Forelimb muscle (tissue), 1 donor: Measurements from ENCODE around the gene HAND1. TPM values are rescaled to one million over a fixed set of nuclear protein-coding genes. Genes with fewer than 3 reads are reported as not detected.
"Not testable (repeated sequence)": the region's sequence is repeated elsewhere in the genome, so short reads cannot be mapped to it uniquely, and the experiment has no call there.

Source experiments
- DNase-seq: peaks from one replicate; pipeline ENCODE4 v3.0.0-alpha.2; 2013; ENCODE audit warnings: low read depth
- polyA plus RNA-seq: library from polyadenylated mRNA; unstranded; fragments of 120-200 nt; gene quantifications from one replicate; pipeline ENCODE4 v1.2.1, GENCODE V29; 2013; ENCODE audit not compliant: insufficient read length

HAND1 gene
- polyA plus RNA-seq: not detected

GRCh38 chr5:154478224-154478565, at the start of gene HAND1:
Gene HAND1, minus strand, starts transcription at chr5:154478227. Its CDS starts 219 bp downstream, at chr5:154478008.
- DNase-seq: no peak

GRCh38 chr5:154526231-154527226, 48.5 kb upstream of the HAND1 start:
- DNase-seq: no peak

GRCh38 chr5:154524859-154525258, 46.8 kb upstream of the HAND1 start:
- DNase-seq: no peak

- no peak for DNase-seq
Measured at GRCh38 chr5:154524181-154524580, 46.2 kb upstream of the HAND1 start.

GRCh38 chr5:154523709-154524108, 45.7 kb upstream of the HAND1 start:
- no peak for DNase-seq

DNA sequence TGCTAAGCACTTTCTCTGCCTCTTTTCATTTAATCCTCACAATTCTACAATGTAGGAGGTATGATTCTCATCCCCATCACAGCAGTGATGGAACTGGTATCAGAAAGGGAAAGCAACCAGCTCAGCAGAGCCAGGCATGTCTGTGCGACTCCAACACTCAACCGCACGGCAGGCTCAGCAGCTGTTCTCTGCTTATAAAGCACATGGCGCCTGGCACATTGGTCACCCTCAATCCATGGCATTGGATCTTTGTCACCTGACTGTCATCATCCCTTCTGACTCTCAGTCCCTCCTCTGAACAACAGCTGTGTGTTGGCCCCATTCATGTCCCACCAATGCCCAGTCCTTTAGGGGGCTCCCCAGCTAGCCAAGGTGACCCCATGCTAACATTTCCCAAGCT, 45.1 kb upstream of the HAND1 start:
- no peak for DNase-seq

DNA sequence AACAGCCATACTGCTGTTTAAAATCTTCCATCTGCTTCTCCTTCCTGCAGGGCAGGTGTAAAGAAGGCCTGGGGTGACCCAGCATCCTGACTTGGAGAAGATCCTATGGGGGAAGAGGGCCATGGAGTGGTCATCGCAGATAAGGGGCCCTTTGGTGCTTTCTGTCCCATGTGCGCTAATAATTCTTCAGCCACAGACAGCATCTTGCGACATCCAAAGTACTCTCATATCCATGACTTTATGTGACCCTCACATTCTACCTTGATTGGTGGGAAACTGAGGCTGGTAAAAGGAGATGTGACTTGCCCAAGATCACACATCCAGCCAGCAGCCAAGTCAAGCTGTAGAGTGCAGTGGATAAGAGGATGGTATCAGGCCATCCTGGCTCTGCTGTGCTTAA, 44.3 kb upstream of the HAND1 start:
- no peak for DNase-seq

DNA sequence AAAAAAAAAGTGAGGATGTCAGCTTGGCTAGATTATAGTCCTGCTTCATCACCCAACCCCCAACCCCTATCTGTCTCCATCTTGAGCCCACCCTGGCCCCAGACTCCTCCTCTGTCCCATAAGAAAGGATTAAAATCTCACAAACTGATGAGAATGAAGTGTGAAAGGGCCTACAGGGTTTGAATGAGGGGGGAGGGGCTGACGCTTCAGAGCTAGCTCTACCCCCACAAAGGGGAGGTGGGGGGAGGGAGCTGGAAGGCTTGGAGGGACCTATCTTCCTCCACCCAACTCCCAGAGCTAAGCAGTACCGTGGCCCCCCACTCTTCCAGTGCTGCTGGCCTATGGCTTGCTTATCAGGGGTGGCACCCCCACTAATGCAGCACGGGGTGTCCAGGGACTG, 43.7 kb upstream of the HAND1 start:
- DNase-seq: no peak

- no peak for DNase-seq
Measured at GRCh38 chr5:154520861-154521453, 42.9 kb upstream of the HAND1 start.

- no peak for DNase-seq
Measured at GRCh38 chr5:154519359-154519758, 41.3 kb upstream of the HAND1 start.

DNA sequence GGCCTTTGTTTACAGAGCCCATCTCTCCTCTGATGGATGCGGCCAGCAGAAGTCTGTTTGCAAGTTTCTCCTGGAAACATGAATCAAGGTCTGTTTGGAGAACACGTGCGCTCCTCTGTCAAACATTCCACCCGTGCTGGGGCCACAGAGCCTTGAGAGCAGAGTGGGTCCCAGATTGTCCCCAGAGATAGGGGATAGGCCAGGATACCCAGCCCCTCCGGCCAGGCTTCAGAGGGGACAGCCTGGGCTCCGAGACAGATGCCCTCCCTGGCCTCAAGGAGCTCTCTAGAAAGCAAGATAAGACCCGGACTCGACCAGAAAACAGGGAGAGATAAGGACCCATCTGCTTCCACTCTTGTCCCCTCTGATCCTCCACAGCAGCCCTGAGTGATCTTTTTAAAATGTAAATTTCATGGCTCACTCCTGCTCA, 40.4 kb upstream of the HAND1 start:
- DNase-seq: no peak

- no peak for DNase-seq
Measured at GRCh38 chr5:154517810-154518437, 39.9 kb upstream of the HAND1 start.

- DNase-seq: no peak
Measured at GRCh38 chr5:154517181-154517580, 39.2 kb upstream of the HAND1 start.

GRCh38 chr5:154516475-154516874, 38.4 kb upstream of the HAND1 start:
- no peak for DNase-seq

DNA sequence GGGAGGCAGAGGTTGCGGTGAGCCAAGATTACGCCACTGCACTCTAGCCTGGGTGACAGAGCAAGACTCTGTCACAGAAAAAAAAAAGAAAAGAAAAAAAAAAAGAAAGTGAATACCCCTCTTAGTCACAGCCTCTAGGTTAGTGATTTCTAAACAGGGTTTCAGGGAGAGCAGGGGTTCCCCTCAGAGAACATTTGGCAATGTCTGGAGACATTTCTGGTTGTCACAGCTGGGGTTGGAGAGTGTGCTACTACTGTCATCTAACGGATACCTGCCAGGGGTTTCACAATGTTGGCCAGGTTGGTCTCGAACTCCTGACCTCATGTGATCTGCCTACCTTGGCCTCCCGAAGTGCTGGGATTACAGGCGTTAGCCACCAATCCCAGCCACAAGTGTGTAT, 37.5 kb upstream of the HAND1 start:
- DNase-seq: not testable (repeated sequence)

DNA sequence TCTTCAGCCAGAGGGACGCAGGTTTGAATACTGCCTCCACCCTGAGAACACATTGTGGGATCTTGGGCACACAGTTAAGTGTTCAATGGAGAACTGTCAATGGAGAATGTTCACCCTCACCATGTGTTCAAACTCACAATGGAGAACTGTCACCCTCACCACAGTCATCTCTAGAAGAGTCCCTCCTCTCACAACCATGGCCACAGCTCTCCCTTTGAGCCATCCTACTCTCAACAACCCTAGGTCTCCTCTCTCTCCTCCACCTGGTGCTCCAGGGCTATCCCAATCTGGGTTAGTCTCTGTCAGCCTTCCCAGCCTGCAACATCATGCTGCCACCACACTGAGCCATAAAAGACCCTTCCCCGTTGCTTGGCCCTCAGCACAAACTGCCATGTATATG, 36.3 kb upstream of the HAND1 start:
- no peak for DNase-seq

DNA sequence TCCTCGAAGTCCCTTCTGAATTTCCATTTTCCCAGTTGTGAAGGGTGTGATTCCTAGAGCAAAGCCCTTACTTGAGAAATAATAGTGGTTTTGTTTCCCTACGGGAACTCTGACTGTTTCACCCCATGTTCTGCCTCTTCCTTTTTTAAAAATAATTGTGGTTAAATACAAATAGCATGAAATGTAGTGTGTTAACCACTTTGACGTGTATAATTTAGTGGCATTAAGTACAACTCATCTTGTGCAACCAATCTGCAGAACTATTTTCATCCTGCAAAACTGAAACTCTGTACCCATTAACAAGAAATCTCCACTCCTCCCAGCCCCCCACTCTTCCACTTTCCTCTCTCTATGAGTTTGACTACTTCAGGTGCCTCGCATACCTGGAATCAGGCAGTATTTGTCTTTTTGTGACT, 35.6 kb upstream of the HAND1 start:
- no peak for DNase-seq

DNA sequence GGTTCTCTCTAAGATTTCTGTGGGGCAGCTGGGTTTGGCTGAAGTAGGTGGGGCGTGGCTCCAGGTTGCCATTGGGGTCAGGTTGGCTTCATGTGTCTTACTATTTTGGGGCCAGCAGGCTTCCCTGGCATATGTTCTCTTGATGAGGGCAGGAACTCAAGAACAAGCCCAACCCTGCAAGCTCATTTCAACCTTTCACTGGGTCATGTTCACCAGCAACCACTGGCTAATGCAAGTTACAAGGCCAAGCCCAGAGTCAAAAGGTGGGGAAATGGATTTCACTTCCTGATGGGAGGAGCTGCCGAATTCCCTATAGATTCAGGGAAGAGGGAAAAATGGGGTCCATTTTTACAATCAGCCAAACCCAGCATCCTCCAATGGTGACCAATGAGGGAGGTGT, 34.0 kb upstream of the HAND1 start:
- DNase-seq: no peak

GRCh38 chr5:154509784-154510555, 31.9 kb upstream of the HAND1 start:
- no peak for DNase-seq

- no peak for DNase-seq
Measured at GRCh38 chr5:154508114-154508513, 30.1 kb upstream of the HAND1 start.

GRCh38 chr5:154506716-154507080, 28.7 kb upstream of the HAND1 start:
- no peak for DNase-seq
